CMK (cell line): ENCODE measurements around the gene MZT2A.
"Not testable (repeated sequence)": the region's sequence is repeated elsewhere in the genome, so short reads cannot be mapped to it uniquely, and the experiment has no call there.

Experiments
- DNase-seq: peaks from one replicate; pipeline ENCODE4 v3.0.0-alpha.2; 2010; ENCODE audit warnings: low read depth

Gene MZT2A

DNA sequence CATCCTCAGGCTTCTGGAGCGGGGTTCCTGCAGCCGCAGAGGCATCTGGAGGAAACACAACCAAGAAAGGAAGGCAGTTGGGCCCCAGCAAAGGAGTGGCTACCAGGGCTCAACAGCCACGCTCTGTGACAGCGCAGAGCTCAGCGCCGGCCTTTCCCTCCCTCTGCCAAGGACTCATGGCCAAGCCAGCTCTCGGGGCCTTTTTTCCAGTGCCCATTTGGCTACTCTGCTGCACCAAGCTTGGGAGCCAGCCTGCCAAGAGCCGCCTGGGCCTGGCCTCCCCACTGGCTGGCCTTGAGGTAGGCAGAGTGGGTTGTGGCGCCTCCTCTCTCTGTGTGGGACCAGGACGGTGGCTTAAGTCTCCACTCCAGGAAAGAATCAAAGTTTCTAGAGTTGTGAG lies 28.3 kb upstream of the MZT2A start:
- DNase-seq, result no peak

DNA sequence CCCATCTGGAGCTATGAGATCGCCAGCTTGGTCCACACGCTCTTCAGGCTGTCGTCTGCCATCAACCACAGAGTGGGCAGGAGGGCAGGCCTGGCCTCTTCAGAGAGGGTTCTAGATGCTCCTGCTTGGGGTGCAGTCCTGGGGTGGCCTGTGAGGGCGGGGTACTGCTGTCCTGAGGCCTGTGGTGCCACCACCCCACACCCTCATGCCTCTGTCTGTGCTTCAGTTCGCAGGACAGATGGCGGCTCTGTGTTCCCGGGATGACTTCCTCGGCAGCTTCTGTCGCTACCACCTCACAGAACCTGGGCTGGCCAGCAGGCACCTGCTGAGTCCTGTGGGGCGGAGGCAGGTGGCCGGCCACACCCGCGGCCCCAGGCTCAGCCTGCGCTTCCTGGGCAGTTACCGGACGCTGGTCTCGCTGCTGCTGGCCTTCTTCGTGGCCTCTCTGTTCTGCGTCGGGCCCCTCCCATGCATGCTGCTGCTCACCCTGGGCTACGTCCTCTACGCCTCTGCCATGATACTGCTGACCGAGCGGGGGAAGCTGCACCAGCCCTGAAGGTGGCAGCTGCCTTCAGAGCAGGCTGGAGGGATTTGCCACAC lies 27.8 kb upstream of the MZT2A start:
- DNase-seq, result not testable (repeated sequence)

DNA sequence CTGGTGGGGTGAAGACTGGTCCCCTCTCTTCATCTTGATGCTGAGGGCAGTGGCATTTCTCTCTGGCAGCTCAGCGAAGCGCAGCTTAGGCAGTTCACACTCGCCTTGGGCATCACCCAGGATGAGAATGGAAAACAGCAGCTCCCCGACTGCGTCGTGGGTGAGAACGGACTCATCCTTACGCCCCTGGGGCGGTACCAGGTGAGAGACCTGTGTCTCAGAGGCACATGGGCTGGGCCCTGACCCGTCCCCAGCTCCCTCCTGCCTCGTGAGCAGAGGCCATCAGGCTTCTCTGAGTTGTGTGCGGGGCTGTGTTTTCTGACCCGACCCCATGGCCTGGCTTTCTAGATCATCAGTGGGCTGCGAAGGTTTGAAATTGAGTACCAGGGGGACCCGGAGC lies 27.3 kb upstream of the MZT2A start:
- no peak for DNase-seq

DNA sequence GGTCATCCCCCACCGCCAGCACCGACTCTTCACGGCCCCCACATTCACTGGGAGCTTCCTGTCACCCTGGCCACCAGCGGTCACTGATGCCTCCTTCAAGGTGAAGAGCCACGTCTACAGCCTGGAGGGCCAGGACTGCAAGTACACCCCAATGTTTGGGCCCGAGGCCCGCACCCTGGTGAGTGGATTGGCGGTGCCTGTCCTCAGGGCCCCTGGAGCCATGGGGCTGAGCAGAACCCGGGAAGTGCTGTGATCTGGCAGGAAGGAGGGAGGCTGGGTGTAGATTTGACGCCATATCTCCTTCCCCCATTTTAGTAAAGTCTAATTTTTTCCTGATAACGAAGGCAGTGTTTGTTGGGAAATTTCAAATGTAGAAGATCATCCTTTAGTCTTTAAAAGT lies 26.3 kb upstream of the MZT2A start:
- DNase-seq, result not testable (repeated sequence)

DNA sequence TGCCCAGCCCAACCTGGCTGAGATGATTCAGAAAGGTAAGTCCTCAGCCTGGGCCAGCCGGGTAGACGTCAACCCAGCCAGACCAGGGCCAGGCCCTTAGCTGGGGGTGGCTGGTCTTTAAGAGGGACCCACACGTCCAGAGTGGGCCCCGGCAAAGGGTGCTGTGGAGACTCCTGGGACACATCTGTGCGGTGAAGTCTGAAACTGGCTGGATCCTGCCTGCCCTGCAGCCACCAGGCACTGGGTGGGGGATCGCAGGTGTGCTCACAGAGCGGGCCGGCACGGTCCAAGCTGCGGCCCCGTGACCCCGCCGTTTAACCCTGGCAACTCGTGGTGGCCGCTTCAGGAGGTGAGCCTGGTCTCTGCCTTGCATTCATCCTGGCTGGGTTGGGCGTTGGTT lies 25.7 kb upstream of the MZT2A start:
- not testable (repeated sequence) for DNase-seq

DNA sequence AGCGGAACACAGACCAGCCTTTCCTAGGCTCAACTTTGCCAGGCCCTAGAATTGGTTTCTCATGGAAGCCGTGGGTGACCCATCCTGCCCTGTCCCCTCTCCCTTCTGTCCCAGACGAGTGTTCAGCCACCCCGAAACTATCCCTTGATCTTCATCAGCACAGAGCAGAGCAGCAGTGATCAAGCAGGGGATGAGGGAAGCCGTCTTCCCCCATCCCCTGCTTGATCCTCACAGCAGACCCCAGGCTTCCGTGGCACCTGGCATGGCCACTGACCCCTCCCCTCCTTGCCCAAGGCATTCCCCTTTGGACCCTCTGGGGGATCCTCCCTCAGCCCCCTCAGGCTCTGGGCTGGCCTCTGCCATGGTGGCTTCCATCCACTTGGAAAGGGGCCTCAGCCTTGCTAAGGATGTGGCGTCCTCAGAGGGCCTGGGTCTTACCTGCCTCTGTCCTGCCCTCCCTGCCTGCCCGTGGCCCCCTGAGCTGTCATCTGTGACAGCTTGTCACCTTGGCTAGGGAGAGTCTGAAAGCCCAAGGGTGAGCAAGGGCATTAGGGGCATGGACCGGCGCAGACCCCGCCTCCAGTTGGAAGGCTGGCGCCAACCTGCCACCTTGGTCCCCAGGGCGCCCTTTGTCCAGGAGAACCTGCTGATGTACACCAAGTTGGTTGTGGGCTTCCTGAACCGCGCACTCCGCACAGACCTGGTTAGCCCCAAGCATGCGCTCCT lies 25.1 kb upstream of the MZT2A start:
- DNase-seq, result no peak

DNA sequence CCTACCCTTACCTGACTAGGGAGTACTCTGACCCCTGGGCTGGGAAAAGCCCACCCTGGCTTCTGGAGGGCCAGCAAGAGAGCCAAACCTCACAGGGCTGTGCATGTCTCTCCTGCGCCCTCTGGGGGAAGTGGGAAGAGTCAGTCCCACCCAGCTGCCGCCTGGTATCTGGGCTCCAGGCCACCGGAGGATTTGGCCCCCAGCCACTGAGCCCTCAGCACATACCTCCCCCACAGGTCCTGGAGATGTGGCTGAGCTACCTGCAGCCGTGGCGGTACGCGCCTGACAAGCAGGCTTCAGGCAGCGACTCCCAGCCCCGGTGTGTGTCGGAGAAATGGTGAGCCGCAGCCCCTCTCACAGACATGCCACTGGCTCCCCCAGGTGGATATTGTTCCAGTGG lies 24.4 kb upstream of the MZT2A start:
- not testable (repeated sequence) for DNase-seq

DNA sequence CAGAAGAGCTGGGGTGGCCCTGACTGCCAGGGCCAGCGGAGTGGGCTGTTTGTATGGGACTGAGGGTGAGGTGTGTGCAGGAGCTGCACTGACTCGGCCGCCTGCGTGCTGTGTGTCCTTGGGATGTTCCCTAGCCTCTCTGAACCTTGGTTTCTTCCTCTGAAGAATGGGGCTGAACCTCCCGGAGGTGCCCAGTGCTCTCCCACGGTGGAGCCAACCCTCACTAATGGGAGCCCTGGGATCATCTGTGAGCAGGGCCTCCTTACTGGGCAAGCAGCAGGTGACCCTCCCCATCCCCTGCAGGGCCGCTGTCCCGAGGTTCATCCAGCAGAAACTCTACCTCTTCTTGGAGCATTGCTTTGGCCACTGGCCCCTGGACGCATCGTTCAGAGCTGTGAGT lies 23.8 kb upstream of the MZT2A start:
- DNase-seq, result no peak

DNA sequence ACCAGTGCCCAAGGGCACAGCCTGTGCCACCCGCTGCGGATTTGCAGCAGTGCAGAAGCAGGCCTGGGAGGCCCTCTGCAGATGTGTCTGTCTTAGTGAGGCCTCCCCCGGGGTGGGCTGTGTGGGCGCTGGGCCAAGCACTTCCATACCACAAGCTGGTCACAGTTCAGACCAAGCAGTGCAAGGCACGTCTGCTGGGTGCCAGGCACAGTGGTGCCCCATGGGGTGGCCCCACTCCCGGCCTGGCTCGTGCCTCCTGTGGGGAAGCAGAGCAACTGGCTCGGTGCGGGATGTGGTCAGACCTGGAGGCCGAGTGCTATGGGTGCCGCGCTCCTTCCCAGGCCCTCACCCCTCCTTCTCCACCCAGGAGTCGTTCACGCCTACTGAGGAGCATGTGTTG lies 23.0 kb upstream of the MZT2A start:
- not testable (repeated sequence) for DNase-seq

DNA sequence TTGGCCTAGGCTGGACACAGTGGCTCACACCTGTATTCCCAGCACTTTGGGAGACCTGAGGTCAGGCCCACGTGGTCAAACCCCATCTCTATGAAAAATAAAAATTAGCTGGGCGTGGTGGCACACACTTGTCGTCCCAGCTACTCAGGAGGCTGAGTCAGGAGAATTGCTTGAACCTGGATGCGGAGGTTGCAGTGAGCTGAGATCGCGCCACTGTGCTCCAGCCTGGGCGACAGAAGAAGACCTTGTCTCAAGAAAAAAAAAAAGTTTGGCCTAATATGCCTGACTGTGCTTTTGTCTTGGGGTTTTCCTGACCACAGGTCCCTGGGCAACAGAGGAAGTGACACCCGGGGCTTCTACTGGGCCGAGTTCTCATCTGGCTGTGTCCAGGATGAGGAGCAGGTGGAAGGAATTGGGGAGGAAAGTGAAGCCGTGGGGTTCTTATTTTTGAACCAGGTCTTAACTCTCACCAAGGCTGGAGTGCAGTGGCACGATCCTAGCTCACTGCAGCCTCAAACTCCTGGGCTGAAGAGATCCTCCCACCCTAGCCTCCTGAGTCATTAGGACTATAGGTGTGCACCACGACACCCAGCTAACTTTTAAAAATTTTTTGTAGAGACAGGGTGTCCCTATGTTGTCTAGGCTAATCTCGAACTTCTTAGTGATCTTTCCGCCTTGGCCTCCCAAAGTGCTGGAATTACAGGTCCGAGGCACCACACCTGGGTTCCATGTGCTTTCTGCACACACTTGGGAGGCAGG lies 22.4 kb upstream of the MZT2A start:
- DNase-seq, result not testable (repeated sequence)

DNA sequence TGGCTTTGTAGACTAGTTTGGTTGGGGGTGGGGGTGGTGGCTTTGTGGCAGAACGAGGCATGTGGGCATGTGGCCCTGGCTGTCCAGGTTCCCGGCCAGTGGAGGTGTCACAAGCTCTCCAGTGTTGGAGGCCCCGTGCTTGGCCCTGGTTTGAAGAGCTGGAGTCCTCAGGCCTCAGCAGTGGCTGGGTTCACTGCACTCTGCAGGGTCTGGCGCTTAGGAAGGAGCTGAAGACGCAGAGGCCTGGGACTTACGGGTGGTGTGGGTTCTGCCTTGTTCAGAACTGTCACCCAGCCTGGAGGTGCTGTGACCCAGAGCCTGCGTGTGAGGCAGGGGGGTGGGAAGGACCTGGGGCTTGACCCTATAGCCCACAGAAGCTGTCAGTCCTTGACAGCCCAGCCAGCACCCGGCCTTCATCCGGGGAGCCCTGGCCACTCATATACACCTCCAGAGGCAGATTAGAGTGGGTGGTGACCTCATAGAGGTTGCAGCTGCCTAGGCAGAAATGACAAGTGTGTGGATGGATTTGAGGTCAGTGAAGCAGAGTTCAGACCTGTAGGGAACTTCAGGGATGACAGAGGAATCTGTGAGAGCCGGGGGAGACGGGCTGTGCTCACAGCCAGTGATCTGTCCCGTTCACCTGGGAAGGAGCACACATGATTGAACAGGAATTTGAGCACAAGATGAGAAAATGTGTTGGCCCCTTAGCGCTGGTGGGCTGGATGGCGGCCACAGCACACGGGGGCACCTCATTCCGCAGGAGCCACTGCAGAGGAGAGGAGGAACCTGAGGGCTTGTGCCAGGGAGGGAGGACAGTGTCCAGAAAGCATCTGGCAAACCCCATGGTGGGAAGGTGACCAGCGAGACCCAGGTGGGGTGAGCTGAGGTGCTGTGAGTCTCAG lies 20.0 kb upstream of the MZT2A start:
- not testable (repeated sequence) for DNase-seq

DNA sequence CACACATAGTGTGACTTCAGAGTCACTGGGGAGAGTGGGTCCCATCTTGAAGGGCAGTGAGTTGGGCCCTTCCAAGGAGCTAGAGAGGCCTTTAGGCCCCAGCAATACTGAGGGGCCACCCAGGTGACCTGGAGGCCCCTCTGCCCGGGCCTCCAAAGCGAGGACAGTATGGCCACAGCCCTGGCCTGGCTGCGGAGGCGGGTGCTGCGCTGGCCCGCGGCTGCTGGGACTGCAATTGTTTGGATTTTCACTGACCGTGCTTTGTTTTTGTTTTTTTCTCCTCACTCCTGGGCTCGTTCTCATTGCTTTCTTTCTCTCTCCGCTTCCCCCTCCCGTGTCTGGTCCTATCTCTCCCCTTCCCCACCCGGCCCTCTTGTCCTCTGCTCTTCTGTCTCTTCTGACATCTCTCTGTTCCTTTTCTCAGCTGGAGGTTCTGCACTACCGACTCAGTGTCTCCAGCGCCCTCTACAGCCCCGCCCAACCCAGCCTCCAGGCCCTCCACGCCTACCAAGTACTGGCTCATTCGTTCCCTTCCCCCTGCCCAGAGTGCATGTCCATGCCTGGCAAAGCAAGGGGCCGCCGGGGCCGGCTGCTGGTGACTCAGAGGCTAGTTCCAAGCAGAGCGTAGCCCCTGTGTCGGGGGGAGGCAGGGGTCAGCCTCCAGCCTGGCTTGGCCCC lies 19.2 kb upstream of the MZT2A start:
- not testable (repeated sequence) for DNase-seq

DNA sequence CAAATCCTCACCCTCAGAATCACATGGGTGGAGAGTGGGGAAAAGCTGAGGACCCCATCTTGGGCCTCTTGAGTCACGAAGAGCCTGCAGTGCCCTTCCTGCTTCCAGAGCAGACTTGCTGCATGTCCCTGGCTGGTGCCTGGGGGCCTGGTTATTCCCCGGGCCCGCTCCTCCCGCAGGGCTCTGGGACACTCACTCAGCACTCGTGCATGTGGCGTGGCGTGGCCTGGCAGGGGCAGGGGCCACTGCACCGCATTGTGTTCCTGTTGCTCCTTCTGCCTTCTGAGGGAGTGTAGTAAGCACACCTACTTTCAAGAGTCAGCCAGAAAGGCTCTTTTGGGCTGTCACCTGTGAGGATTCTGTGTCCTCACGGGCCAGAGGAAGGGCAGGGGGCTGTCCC lies 17.4 kb upstream of the MZT2A start:
- DNase-seq, result no peak

DNA sequence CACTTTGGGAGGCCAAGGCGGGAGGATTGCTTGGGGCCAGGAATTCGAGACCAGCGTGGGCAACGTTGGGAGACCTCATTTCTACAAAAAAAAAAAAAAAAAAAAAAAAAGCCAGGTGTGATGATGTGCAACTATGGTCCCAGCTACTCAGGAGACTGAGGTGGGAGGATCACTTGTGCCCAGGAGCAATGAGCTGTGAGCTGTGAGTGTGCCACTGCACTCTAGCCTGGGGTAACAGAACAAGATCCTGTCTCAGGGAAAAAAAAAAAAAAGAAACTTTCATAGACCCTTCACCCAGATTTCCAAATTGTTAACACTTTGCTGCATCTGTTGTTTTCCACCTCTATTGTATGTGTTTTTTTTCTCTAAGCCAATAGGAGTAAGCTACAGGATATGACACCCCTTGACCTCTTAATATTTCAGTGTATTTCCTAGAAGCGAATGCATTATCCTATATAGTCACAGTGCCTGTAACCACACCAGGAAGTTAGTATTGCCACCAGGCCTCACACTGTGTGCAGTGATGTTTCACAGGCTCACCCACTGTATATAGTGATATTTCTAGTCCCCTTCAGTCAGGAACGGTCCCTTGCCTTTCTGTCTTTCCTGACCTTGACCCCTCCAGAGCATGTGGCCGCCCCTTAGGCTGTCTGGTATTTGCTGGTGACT lies 12.0 kb upstream of the MZT2A start:
- DNase-seq, result not testable (repeated sequence)

DNA sequence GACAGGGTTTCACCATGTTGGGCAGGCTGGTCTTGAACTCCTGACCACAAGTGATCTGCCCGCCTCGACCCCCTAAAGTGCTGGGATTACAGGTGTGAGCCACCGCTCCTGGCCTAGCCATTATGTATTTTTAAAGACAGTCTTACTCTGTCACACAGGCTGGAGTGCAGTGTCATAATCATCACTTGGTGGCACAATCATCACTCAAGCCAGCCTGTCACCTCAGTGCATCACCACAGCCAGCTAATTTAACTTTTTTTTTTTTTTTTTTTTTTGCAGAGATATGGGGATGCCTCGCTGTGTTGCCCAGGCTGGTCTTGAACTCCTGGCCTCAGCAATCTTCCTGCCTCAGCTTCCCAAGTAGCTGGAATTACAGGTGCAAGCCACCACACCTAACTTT lies 11.4 kb upstream of the MZT2A start:
- not testable (repeated sequence) for DNase-seq

DNA sequence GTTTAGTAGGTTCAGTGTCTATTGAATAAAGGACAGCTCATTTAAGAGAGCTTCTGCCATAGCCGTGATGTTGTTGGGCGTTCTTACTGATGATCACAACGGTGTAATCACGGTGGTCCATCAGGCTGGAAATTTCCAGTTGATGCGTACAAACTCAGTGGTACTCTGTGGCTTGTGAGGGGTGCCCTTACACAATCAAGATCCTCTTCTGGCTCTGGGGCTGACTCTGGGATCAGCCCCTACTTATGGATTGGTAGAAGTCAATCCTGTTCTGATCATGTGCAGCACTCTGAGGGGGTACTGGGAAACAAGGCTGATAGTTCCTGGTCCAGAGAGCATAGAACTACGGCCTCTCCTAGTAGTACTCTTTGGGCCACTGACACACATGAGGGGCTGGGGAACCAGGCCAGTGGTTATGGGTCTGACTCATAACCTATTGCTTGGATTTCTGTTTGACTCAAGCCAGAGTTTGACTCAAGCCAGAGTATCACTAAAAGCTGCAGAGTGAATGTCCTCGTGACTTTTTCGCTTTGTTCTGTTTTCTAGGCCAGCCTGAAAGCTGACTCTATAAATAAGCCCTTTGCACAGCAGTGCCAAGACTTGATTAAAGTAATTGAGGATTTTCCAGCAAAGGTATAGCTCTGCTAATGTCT lies 6.2 kb upstream of the MZT2A start:
- not testable (repeated sequence) for DNase-seq

DNA sequence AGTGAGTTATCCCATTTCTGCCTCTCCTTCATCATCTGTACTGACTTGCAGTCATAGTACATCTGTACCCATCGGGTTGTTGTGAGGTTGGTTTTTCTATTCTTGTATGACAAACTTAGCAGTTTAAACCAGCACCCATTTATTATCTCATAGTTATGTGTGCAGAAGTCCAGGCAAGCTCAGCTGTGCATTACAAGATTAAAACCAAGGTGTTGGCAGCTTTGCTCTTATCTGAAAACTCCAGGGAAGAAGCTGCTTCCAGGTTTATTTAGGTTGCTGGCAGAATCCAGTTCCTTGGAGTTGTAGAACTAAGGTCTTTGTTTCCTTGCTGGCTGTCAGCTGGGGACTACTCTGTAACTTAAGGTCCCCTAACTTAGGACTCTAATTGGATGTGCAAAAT lies 3.3 kb upstream of the MZT2A start:
- not testable (repeated sequence) for DNase-seq

DNA sequence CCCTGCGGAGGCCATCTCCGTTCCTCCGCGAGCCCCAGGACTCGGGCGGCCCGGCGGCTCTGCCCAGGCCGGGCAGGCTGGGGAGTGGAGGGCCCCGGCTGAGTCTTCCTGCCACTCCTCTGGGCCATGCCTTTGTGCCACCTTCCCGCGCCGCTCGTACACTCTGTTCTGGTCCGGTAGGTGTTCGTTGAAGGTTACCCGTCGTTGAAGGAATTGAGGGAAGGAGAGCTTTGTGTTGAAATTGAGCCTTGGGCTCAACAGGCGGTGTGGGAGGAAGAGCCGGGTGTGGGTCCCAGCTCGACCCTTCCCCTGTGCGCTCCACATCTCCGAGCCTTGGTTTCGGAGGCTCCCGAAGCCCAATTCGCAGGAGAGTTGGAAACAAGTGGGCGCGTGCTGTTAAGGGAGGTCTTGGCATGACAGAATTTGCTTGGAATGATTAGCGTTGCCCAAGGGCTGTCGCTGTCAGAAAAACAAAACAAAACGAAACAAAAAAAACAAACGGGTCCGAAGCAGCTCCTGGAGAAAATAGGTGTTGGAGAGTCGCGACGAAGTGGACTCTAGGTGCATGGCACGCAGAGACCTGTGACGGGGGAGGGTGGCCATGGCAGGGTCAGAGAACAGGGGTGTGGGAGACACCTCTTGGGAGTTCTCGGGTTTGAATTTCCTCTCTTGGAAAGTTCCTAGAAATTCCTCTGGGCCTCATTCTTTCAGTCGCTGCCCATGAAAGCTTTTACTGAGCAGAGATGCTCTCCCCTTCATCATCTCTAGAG lies 1.2 kb upstream of the MZT2A start:
- DNase-seq, result no peak

DNA sequence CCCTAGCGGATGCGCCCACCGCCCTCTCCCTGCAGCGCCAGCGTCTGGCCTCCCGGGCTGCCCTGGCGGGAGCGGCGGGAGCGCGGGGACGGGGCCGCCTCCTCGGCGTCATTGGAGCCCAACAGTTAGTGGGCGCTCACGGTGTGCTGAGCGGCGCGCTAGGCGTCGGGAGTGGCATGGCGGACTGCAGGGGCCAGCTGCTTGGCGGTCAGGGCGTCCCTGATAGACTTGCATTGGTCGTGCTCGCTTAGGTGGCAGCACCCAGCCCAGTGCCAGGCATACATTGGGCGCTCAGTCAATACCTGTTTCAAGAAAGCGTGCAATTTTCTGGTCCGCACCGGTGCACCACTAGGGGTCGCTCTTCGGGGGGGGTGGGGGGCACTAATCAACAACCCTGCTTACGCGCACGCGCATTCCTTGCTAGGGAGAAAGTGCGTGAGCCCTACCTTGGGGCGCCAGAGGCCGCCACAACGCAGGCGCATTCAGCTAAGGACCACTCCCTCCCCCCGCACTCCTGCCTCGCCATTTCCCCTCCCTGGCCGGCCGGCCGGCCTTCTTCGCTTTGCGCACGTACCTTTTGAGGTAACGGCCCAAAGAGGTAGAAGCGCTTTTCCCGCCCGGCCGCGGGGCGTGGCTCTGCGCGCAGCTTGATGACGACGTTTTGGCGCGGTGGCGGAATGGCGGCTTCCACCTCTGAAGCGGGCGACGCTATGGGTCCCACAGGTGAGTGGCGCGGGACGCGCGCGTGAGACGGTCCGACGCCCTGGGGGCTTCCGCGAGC lies 411 bp upstream of the MZT2A start:
- peak; percentile 76 for DNase-seq
